ENCODE data around the gene VSIR. TPM values are rescaled to one million over a fixed set of nuclear protein-coding genes. Genes with fewer than 3 reads are reported as not detected.

Gene VSIR
- total and polyA plus RNA-seq, 2 donors (not counting 1 experiment from before 2014, with no cell fraction given), result 40.5 to 61.2 TPM

GRCh38 chr10:71708301-71708703, 65.0 kb downstream of the VSIR start:
- H2AFZ ChIP-seq (ENCODE audit: insufficient read depth, low read depth, low read length, poor library complexity, severe bottlenecking), result no peak overlapping the region
- no peaks in the 10 kb centered on the region for H3K9me3 ChIP-seq (ENCODE audit: control extremely low read depth in 1 of 3, control insufficient read depth in 2 of 3, insufficient read depth in 1 of 3, low read length in 2 of 3)
- CTCF ChIA-PET, result interaction anchor here (0.7 to 14.0 kb wide), 53 partner anchors 8 to 406 kb away, joined by 3 to 199 read pairs (median 6); partner anchors contain the start of genes C10orf105, CDH23, SLC29A3 and VSIR
- intact Hi-C loops (cut with micrococcal nuclease), result loop anchor here (1.0 to 5.0 kb wide), 7 partner anchors 44 to 394 kb away; partner anchors contain the start of genes CDH23 and SLC29A3
- ATAC-seq (ENCODE audit: low read depth), result peak; percentile 77
- H3K27me3 Mint-ChIP-seq, result no peaks in the 10 kb centered on the region
- TF ChIP-seq CTCF (IDR thresholded peaks at IDR 0.05) (peak; percentile 89), EZH2 (IDR thresholded peaks at IDR 0.05; ENCODE audit: borderline replicate concordance, insufficient read depth, low read depth, low read length, poor library complexity, severe bottlenecking) (no peak)
- 17% methylated on average over 10 of the region's 10 CpGs for WGBS (ENCODE audit: insufficient coverage)
- no peaks in the 10 kb centered on the region for H4K20me1 ChIP-seq (ENCODE audit: control insufficient read depth, insufficient read depth, low read length, poor library complexity, severe bottlenecking)
- POLR2A ChIA-PET, result interaction anchor here (1.3 to 1.6 kb wide), 5 partner anchors 14 to 389 kb away, joined by 3 to 4 read pairs (median 3); partner anchors contain the start of gene SLC29A3
- H3K27me3 ChIP-seq (replicated peaks in 1 of 4; ENCODE audit: control extremely low read depth in 1 of 4, control insufficient read depth in 3 of 4, insufficient read depth in 4 of 4, low read length in 3 of 4), result no peaks in the 10 kb centered on the region
- no peaks in the 10 kb centered on the region for H3K9me3 Mint-ChIP-seq (ENCODE audit: insufficient read depth)
- peak; percentile 74 for DNase-seq
- no peak overlapping the region for H3K27ac ChIP-seq (ENCODE audit: low read length in 2 of 2)
- H3K4me3 ChIP-seq (ENCODE audit: control extremely low read depth in 1 of 5, extremely low read depth in 1 of 5, insufficient read depth in 1 of 5, low read depth in 2 of 5, low read length in 4 of 5), result no peak overlapping the region
- no peaks in the 10 kb centered on the region for H3K36me3 ChIP-seq (replicated peaks in 1 of 2; ENCODE audit: control extremely low read depth in 1 of 2, control insufficient read depth in 1 of 2, extremely low read depth in 1 of 2, insufficient read depth in 2 of 2, low read length in 1 of 2)
- peak overlapping the region; percentile 33 for H3K4me2 ChIP-seq (replicated peaks; ENCODE audit: low read depth, low read length, poor library complexity, severe bottlenecking)
- no peaks in the 10 kb centered on the region for H3K79me2 ChIP-seq (ENCODE audit: control insufficient read depth, insufficient read depth, low read length)
- no peak overlapping the region for H3K9ac ChIP-seq (ENCODE audit: low read length)
- peaks cover 29% of the 10 kb centered on the region for H3K4me1 Mint-ChIP-seq
- H3K4me1 ChIP-seq (ENCODE audit: control insufficient read depth in 2 of 2, insufficient read depth in 2 of 2, low read length in 2 of 2), result peaks cover 16 to 22% of the 10 kb centered on the region in 2 donors
- H3K4me3 Mint-ChIP-seq, result no peak overlapping the region
- H3K27ac Mint-ChIP-seq, result no peak overlapping the region

- no peak for DNase-seq
- Mint-ChIP-seq H3K27me3 (no peaks in the 10 kb centered on the region), H3K4me3 (no peak overlapping the region), H3K27ac (no peak overlapping the region), H3K4me1 (peaks cover 20% of the 10 kb centered on the region), H3K9me3 (ENCODE audit: insufficient read depth) (no peaks in the 10 kb centered on the region)
- Histone ChIP-seq H4K20me1 (ENCODE audit: control insufficient read depth, insufficient read depth, low read length, poor library complexity, severe bottlenecking) (no peaks in the 10 kb centered on the region), H3K4me1 (ENCODE audit: control insufficient read depth in 2 of 2, insufficient read depth in 2 of 2, low read length in 2 of 2) (peaks cover 6 to 12% of the 10 kb centered on the region in 2 donors), H3K27me3 (replicated peaks in 1 of 4; ENCODE audit: control extremely low read depth in 1 of 4, control insufficient read depth in 3 of 4, insufficient read depth in 4 of 4, low read length in 3 of 4) (peaks cover 0 to 3% (median 0%) of the 10 kb centered on the region in 4 experiments), H3K4me2 (replicated peaks; ENCODE audit: low read depth, low read length, poor library complexity, severe bottlenecking) (no peak overlapping the region), H3K9me3 (ENCODE audit: control extremely low read depth in 1 of 3, control insufficient read depth in 2 of 3, insufficient read depth in 1 of 3, low read length in 2 of 3) (no peaks in the 10 kb centered on the region), H3K9ac (ENCODE audit: low read length) (no peak overlapping the region), H3K79me2 (ENCODE audit: control insufficient read depth, insufficient read depth, low read length) (no peaks in the 10 kb centered on the region), H3K36me3 (replicated peaks in 1 of 2; ENCODE audit: control extremely low read depth in 1 of 2, control insufficient read depth in 1 of 2, extremely low read depth in 1 of 2, insufficient read depth in 2 of 2, low read length in 1 of 2) (no peaks in the 10 kb centered on the region), H2AFZ (ENCODE audit: insufficient read depth, low read depth, low read length, poor library complexity, severe bottlenecking) (no peak overlapping the region), H3K27ac (ENCODE audit: low read length in 2 of 2) (no peak overlapping the region), H3K4me3 (ENCODE audit: control extremely low read depth in 1 of 5, extremely low read depth in 1 of 5, insufficient read depth in 1 of 5, low read depth in 2 of 5, low read length in 4 of 5) (no peak overlapping the region)
- POLR2A ChIA-PET, result interaction anchor here (1.3 to 1.5 kb wide), 2 partner anchors 13 to 67 kb away, joined by 3 to 4 read pairs; no protein-coding TSS in a partner anchor
- TF ChIP-seq EZH2 (IDR thresholded peaks at IDR 0.05; ENCODE audit: borderline replicate concordance, insufficient read depth, low read depth, low read length, poor library complexity, severe bottlenecking) (no peak), CTCF (IDR thresholded peaks at IDR 0.05) (no peak)
- ATAC-seq (ENCODE audit: low read depth), result no peak
- 93% methylated on average over 5 of the region's 5 CpGs for WGBS (ENCODE audit: insufficient coverage)
- CTCF ChIA-PET, result interaction anchor here (0.6 to 14.0 kb wide), 24 partner anchors 9 to 400 kb away, joined by 3 to 199 read pairs (median 10); partner anchors contain the start of genes CDH23, SLC29A3 and VSIR
- intact Hi-C loops (cut with micrococcal nuclease), result loop anchor here (5.0 kb wide), 1 partner anchor 310 kb away; the partner anchor contains the start of gene CDH23
Observed at GRCh38 chr10:71707240-71707789, 66.0 kb downstream of the VSIR start.
